WI38 (cell line): ENCODE results near the gene POGLUT3.

Experiments used
- H3K4me3 ChIP-seq: 2 replicates; pipeline ENCODE4 v1.5.1; 2011; ENCODE audit warnings: low read depth, mild to moderate bottlenecking, control low read depth, low read length
- CTCF ChIP-seq: IDR thresholded peaks from 2 replicates; pipeline ENCODE4 v1.5.1; 2012; ENCODE audit warnings: low read depth, mild to moderate bottlenecking, control low read depth, low read length

The POGLUT3 gene

DNA sequence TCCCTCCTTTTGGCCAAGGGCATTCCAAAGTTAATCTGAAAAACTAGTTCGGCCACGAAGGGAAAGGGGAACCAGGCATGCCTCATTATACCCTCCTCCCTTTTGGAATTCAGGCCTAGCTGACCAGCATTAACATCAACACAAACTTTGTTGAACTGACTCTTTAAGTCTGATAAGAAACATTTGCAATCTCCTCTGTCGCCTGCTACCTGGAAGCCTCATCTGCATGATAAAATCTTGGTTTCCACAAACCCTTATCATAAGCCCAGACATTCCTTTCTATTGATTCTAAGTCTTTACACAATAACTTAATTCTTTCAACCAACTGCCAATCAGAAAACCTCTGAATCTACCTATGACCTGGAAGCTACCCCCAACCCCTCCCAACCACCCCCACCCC is 11.4 kb downstream of the POGLUT3 start:
- no peak overlapping the region for H3K4me3 ChIP-seq
- TF ChIP-seq CTCF = no peak

DNA sequence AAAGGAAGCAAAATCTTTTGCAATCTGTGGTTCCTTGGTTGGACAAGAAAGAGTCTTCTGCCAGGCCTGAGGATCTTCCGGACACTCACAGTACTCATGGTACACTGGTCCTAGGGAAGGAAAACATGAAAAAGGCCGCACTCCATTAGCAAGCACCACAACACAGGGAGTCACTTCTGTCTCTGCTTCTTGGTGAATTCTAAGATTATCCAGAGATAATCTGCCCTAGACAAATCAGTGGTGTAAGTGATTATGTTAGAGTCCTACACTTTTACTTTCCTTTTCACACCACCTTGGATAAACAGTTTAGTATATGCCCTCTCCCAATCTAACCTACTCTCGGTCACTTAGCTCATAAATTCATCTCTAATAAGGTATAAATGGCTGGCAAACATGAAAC is 11.9 kb downstream of the POGLUT3 start:
- no peak overlapping the region for H3K4me3 ChIP-seq
- TF ChIP-seq CTCF = no peak

GRCh38 chr11:108483163-108483562 is 15.0 kb downstream of the POGLUT3 start:
- TF ChIP-seq CTCF = no peak
- no peak overlapping the region for H3K4me3 ChIP-seq

DNA sequence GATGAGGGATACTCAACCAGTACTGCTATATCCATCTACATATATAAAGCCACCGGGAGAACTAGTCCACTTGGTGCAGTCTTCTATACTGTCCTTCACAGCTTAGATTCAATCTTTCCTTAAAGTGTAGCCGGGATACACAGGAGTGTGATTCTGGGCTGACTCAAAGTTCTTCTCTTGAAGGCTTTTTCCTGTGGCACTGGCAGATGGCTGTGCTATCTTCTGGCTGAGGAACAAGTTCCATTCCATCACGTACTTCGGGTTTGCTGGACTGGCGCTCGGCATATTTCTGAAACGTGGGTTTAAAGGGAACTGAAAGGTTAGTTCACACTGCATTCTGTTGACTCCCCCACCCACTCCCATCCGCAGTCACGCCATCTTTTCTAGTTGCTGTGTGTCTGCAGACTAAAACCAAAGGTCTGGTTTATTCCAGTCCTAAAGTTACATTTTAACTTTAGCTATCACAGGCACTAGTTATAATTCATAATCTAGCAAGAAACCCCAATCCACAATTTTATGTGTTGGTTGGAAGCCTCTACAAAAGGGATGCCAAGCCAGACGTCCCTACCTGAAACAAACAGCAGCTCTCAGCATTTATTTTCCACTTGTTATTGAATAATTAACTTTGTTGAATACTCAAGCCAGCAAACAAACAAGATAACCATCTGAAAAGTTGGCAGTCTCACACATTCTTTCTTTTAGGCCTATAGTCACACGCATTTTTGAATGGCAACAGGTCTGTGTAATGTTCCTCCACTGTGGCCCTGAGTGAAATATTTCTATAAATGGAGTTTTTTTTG is 23.3 kb downstream of the POGLUT3 start:
- H3K4me3 ChIP-seq = no peak overlapping the region
- TF ChIP-seq CTCF = no peak

DNA sequence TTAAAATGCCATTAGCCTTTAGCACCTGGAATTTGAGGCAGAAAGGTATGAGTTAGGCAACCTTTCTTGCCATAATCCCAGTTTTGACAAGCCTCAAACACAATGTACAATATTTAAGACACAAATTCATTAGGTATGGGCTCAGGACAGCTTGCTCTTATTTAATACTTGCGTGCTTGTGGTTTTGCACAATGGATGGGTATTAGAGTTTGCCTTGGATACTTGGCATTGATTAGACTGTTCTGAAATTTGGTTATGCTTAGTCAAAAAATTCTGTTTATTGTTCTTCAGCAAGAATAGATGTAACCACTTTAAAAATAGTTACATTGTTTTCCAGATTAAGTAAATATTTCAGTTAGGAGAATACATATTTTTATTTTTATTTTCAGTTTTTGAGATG is 25.5 kb downstream of the POGLUT3 start:
- no peak overlapping the region for H3K4me3 ChIP-seq
- no peak for TF ChIP-seq CTCF

DNA sequence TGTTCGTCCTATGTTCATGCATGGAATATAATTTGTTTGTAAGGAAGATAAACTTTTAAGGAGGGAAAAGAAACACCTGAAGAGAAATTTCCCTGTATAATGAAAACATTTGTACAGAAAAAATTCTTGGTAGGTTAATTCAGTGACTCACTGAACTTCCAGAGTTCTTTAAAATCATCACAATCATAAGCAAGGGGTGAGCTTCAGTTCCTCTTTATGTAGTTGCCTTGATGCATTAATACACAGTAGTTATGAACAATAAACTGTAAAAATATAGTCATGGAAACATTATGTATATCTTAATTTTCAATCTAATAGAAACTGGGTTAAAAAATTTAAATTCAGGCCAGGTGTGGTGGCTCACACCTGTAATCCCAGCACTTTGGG is 29.7 kb downstream of the POGLUT3 start:
- no peak for TF ChIP-seq CTCF
- H3K4me3 ChIP-seq = no peak overlapping the region

DNA sequence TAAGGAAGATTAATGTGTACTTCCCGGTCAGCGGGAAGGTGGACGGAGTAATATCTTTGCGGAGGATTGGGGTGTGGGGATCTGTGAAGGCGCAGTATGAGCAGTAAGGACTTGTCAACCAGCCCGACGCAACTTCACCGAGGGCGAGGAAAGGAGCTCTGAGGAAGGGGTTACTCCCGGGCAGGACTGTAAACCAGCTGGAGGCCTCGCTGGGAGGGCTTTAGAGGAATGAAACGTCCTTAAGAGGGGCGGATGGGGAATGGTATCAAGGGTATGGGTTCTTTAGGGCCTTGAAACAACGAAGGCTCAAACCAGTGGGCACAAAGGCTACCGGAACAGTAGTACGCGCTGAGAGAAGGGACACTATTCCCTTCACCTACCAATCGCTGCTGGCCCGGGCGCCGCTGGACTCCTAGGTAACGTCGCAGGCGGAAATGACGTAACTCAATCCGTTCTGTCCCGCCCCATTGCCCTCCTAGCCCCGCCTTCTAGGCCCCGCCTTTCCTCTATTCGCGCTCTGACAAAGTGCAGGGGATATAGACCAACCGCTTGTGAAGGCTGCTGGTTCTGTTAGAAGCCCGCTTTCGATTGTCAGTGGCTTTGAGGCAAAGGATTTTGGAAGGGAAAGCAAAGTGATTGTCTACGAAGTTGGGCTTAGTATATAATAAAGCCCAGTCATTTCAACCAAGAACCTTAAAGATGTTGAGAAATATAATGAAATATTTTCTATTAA is 30.9 kb downstream of the POGLUT3 start, which contains the start of gene C11orf65:
C11orf65 (minus strand) TSS at position 439 of the 733 bp plus-strand sequence. CDS start 5,970 bp downstream, outside the sequence.
- no peak for TF ChIP-seq CTCF
- H3K4me3 ChIP-seq = peak within 1 kb of the TSS; percentile 89
